ENCODE measurements around the gene CCDC197.

Gene CCDC197

DNA sequence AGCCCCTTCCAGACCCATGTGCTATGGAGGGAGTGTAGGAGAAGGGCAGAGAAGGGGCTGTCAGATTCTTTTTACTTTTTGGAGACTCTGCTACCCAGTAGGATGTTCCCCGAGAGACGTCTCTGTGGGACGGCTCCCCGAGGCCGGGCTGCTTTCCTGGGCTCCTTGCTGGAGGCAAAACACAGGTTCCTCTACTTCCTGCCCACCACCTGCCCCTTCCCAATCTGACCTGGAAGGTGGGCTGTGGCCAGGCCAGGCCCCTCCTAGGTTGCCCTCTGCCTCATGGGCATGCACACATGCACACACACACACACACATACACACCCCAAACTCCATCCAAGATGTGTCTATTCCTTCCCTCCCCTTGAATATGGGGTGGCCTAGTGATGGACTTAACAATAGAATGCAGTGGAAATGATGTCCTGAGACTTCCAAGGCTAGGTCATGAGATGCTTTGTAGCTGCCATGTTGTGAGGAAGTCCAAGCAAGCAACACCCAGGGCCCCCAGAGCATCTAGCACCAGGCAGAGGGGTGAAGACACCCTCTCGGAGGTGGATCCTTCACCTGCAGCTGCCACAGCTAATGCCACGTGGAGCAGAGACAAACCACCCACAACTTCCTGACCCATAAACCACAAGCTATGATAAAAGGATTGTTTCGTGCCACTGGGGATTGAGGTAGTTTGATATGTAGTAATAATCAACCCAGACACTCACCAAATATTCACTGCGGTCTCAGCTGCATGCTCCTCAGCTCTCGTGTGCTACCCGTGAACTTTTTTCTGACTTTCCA is 19.1 kb upstream of the CCDC197 start:
- DNase-seq (ENCODE audit: low read depth in 2 of 2), result no peak

DNA sequence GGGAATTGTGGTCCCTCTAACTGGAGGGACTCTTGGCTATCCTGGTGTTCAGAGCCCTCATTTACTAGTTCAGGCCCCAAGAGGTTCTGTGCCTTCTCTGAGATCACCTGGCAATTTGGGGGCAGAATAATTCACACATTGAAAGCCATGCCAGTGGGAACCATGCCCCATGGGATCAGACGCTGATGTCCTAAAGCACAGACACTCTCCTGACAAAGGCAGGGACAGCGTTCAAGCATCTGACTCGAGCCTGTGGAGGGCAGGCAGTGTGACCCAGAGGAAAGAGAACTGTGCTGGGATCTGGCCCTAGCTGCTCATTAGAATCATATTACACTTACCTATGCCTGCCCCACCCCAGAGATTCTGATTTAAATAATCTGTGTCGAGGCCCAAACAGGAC is 18.4 kb upstream of the CCDC197 start:
- DNase-seq (ENCODE audit: low read depth in 2 of 2), result no peak

DNA sequence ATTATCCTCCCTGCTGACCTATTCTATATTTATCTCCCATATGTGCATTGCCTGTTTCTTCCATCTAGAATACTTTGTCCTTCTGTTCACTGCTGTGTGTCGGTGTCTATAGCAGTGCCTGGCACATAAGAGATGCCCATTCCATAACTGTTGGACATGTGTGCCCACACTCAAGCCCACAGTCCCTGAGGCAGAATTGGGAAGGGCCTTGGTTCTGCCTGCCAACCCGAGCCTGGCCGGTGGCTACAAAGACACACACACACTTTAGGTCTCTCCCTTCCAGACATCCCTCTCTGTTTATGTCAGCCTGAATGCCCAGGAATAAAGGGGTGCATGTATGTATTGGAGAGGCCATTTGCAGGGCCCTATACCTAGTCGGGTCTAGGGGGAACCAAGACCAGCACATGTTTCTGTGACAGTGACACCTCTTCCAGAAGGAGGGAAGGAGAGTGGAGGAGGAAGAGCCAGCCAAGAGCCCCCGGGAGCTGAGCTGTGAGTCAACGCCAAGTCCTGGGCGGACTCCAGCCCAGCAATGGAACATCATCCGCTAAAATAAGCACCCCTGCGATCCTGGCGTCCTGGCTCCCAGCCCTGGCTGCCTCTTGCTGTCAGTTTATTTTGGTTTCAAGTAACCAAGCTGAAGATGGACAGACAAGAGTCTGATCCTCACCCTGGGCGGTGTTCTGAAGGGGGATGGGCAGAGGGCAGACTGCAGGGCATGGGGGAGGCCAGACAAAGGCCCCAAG is 16.5 kb upstream of the CCDC197 start:
- no peak for DNase-seq (ENCODE audit: low read depth in 2 of 2)

DNA sequence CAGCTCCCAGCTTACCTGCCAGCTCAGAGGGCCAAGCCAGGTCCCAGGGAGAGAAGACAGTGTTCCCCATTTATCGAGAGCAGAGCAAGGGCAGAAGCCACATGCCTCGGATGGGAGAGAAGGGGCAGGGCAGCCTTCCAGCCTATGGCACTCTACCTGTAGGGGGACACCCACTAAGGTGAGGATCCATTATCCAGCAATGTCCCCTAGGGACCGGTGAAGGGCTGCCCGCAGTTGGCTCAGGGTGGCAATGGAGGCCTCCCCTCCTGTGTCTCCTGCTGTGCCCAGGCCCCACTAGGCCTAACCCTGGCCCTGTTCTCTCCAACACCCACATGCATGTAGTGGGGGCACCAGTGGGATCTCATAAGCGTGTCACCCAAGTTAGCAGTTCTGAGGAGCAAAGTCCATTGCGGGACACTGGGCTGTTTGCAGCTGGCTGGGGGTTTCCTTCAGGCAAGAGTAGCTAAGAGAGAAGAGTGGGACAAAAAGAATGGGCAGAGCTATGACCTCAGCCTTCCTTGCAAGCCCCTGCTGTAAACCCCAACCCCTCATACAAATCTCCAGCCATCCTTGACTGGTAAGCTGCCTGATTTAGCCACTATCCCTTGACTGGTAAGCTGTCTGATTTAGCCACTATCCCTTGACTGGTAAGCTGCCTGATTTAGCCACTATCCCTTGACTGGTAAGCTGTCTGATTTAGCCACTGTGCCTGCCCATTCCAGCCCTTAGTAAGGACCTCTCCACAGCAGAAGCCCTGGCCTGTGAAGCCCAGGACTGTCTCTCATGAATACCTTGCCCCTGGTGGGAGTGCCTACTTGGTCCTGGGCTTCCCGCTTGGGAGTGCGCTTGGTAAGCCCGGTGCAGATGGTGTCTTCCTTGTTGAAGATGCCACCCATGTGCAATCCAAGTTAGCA is 15.5 kb upstream of the CCDC197 start:
- DNase-seq (ENCODE audit: low read depth in 2 of 2), result no peak

DNA sequence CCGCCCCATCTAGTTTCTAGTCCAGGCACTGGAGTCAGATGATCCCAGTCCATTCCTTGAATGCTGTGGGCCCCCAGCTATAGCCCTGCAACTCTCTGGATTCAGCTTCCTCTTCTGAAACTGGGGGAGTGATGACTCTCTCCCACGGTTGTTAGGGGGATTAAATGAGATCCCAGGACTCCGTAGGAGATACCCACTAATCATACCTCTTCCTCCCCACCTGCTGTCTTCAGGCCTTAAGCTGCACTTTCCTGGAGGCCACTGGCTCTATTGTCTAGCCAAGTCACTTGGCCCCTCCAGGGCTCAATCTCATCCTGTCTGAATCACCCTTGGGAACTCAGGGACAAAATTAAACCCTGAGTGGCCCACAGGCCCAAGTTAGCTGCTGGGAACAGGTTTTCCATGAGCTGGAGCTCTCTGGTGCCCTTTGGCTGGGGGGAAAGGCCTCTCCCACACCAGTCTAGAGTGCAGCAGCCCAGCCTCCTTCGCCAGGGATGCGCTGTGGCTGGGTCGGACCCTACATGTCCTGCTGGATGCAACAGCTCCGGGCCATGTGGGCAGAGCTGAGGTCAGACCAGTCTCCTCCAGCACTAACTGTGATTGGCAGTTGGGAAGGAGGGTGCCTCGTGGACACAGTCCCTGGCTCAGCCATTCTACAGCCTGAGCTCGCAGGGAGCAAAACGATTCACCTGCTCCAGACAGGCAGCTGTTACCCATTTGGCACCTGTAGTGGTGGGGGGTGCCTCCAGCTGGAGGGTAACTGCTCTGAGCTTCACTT is 14.7 kb upstream of the CCDC197 start:
- no peak for DNase-seq (ENCODE audit: low read depth in 2 of 2)

DNA sequence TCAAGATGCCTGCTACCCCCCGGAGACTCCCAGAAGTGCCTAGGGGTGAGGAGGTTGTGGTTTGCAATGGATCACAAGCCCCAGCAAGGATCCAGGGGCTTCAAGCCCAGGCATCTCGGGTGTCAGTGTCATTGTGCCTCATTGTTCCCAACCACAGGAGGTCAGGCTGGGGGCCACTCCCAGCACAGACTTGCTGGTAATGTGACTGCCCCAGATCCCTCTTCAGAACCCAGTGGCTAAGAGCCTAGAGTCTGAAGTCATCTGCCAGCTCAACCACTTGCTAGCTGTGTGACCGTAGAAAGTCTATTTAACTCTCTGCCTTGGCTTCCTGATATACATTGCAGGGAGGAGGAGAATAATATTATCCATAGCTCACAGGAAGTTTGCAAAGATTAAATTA is 13.0 kb upstream of the CCDC197 start:
- no peak for DNase-seq (ENCODE audit: low read depth in 2 of 2)

DNA sequence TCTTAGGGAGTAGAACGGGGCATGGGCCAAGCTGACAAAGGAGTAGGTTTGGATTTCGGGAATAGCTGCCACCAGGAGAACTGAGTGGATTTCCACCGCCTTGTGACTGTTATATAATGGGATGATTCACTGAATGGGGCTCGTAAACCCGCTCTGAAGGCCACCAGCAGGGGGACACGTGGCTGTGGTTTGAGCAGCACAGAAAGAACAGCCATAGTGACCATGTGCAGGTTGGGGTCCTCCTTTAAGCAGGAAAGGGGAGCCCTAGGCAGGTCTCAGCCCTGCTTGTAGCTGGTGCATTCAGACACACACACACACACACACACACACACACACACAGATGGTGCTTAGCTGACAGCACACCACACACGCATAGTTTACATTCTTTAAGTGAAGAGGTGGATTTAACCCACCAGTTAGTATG is 12.1 kb upstream of the CCDC197 start:
- DNase-seq (ENCODE audit: low read depth in 2 of 2), result peak; percentile 71 to 74

DNA sequence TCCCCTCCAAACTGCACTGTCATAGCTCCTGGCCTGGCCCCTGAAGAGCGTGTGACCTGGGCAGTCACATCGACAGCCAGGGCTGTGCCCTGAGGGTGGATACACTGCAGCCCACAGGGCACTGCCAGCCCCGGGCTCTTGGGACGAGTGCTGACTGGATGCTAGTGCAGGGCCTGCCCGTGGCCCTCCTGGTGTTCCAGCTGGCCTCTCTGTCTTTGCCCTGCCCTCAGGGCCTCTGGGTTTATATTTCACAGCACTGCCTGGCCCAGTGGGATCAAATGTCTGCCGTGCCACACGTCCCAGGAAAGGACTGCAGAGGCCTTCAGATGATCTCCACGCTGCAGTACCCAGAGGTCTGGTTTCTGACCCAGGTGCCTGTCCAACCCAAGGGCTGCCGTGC is 10.1 kb upstream of the CCDC197 start:
- DNase-seq (ENCODE audit: low read depth in 2 of 2), result no peak

DNA sequence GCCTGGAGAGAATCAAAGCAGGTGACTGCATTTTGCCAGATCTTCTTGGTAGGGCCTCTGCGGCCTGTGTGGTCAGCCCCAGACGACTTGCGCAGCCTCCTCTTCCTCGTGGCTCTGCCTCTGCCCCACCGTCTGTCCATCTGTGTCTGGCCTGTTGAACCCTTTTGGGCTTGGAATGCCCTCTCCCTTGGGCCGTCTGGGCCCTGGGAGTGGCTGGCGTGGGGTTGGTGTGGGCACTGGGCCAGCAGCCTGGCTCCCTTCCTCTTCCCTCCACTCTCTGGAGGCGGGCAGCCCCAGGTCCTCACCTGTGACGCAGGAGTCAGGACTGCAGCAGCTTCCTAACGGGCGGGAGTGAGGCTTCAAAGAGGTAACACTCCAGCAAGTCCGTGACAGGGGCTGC is 9.7 kb upstream of the CCDC197 start:
- DNase-seq (ENCODE audit: low read depth in 2 of 2), result no peak

DNA sequence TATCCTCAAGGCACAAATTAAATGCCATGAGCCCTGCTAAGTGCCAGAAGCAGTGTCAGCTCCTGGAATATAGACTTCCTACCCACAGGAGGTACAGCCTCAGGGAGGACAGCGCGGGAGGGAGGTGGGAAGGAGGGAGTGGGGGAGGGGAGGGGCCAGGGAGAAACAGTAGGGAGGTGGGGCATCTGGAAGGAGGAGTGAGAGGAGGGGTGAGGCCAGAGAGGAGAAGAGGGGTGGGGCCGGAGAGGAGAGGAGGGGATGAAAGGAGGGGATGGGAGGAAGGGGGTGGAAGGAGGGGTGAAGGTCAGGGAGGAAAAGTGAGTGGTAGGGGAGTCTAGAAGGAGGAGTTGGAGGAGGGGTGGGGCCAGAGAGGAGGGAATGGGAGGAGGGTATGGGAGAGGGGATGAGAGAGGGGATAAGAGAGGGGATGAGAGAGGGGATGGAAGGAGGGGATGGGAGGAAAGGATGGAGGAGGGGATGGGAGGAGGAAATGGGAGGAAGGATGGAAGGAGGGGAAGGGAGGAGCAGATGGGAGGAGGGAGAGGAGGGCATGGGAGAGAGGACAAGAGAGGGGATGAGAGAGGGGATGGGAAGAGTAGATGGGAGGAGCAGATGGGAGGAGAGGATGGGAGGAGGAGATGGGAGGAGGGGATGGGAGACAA is 9.2 kb upstream of the CCDC197 start:
- DNase-seq (ENCODE audit: low read depth in 2 of 2), result no peak

DNA sequence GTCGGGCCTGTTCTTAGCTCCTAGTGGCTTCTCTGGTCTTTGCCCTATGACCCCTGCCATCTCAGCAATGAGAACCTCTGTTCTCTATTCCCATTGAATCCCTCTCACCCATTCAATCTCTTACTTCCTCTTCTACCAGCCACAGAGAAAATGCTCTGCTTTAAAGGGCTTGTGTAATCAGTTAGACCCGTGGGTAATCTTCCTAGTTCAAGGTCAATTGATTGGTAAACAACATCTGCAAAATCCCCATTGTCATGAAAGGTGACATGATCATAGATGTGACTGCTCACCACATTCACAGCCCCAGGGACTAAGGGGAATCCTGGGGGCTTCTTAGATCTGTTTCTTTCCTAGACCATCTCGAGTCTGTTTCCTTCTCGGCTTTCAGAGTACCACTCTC is 7.2 kb upstream of the CCDC197 start:
- no peak for DNase-seq (ENCODE audit: low read depth in 2 of 2)

DNA sequence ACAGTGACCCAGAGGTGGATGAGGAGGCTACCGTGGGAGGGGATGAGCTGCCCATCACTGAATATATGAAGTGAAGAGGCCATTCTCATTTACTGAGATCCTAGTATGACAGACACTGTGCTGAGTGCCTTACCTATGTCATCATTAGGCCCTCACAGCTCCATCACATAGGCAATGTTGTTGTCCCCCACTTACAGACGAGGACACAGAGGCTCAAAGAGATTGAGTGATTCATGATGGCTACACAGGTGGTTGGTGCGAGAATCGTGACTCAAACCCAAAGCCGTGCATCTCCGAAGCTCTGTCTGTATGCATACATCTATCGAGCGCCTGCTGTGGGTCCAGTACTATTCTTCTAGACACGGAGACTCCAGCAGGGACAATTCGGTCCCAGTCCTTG is 5.9 kb upstream of the CCDC197 start:
- no peak for DNase-seq (ENCODE audit: low read depth in 2 of 2)

DNA sequence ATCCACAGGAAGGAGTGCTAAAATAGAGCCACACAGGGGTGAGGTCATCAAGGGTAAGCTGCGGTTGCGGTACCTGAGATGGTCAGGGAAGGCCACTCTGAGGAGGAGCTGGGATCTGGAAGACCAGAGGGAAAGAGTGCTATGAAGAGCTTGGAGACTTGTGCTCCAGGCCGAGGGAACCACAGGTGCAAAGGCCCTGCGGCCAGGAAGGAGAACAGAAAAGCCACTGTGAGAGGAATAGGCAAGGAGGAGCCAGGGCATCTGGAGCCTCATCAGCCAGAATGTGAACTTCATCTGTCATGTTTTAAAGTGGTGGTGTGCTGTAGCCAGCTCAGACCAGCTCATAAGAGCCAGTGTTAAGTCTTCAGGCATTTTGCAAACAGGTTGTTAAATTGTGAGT is 5.5 kb upstream of the CCDC197 start:
- DNase-seq (ENCODE audit: low read depth in 2 of 2), result no peak

DNA sequence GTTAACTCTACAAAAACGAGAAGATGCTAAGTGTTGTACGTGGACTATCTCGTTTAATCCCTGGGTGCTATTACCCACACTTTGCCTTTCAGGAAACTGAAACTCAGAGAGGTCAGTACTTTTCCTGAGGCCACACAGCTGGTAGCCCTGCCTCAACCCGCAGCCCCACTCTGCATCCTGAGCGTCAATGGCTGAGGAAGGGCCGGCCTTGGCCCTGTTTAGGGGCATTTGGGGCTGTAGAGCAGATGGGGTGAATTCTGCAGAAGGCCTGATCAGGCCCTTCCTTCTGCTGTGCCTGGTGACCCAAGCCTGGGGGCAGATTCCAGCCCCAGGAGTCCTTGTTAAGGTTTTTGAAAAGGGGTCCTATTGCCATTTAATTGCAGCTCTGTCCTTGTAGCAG is 3.7 kb upstream of the CCDC197 start:
- no peak for DNase-seq (ENCODE audit: low read depth in 2 of 2)

DNA sequence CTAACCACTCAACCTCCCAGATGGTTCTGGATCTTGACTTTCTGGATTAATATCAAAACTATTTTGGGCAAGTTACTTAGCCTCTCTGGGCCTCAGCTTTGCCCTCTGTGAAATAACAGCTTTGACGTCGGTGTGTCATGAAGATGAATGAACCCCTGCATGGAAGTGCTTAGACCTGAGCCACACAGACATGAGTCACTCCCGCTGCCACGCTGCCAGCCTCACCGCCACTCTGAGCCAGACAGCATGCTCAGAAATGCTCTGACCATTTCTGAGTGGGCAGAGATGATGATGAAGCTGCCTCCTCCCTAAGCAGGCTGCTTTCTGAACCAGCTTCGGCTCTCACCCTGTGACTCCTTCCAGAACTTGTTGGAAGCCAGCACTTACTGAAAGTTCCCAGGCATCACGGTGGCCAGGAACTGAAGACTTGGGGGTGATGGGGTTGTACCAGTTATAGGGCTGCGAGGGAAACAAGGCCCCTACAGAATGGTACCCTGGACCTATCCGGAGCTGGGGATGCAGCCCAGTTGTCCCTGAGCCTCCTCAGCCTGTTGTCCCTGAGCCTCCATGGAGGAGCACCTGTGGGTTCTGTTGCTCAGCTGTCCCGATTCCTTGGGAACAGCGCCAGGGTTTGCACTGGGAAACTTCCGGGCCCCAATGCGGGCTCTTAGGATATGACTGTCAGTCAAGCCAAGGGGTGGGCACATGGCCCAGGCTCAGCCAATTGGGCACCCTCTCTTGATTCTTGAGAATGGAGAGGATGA is 2.0 kb upstream of the CCDC197 start:
- peak in 1 of 2 experiments; percentile 14 for DNase-seq (ENCODE audit: low read depth in 2 of 2)

DNA sequence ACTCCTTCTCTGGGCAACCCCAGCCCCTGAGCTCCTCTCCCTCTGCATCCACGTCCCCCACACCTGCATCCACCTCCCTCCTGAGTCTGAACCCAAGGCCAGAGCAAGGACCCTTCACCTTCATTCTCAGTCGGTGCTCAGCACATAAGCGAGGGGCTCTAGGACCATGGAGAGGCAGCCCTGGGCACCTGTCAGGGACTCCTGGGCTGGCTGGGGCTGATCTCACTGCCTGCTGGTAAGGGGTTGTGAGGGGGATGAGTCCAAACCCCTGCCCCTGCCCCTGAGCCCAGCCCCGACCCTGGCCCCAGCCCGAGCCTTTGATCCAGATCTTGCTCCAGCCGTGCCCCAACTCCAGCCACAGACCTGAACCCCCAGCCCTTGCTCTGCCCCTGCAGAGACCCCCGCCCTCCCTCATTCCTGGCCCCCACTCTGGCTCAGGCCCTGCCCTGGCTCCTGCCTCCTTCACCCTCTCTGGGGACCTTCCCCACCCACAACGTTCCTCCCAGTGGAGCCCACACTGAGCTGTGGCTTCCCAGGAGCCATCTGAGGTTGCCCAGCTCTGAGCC is 888 bp upstream of the CCDC197 start:
- no peak for DNase-seq (ENCODE audit: low read depth in 2 of 2)

DNA sequence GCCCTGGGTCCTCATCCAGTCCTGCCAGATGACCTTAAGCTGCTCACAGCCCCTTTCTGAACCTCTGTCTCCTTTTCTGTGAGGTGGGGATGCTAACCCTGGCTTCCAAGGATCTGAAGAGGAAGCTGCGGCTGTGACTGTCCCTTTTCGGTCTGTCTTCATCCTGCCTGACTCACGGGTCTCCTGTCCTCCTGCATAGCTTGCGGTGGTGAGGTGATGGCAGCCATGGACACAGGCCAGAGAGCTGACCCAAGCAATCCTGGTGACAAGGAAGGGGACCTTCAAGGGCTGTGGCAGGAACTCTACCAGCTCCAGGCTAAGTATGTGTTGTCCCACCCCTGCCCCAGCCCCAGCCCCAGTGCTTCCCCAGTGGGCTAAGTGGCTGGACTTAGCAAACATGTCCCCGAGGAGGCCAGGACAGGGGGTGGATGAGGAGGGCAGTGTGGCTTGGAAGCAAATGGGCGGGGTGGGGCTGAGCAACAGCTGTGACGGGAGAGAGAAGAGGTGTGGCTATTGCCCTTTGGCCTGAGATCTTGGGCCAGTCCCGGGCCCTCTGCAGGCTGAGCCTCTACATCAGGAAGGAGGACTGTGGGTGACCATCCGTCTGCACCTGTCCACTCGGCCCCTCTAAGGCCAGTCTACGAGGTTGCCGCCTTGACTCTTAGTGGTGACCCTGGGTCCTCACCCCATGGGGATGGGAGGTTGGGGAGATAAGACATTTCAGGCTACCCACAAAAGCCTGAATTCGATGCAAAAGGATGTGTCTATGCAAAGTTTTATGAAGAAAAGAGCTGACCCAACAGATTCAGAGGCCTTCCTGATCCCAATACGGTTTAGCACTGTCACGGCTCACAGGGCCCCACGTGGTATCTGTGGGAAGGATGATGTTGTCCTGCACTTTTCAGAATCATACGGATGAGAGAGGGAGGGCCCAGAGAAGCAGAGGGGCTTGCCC is 1.1 kb downstream of the CCDC197 start:
- DNase-seq (ENCODE audit: low read depth in 2 of 2), result no peak

DNA sequence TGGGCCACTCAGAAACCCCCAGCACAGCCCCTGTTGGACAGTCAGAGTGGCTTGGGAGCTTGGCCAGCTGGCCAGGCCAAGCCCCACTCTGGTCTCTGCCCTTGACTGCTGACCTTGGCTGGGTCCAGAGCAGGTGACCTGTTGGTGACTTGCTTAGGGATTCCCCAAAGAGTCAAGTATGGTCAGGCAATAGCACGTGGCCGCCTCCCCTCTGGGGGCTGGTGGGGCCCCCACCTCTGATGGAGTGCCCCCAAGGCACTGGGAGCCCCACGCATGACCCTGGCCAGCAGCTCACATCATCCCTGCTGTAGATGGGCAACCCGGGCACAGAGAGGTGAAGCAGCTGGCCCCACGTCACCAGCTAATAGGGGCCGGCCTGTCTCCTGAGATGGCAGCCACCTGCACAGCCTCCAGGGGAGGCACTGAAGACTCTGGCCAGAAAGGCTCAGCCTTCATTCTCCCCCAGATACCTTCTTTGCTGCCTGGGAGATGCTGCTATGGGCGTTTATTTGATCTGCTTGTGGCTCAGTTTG is 1.8 kb downstream of the CCDC197 start:
- no peak for DNase-seq (ENCODE audit: low read depth in 2 of 2)
